Stimulated activated CD8-positive, alpha-beta memory T cell treated with anti-CD3 and anti-CD28 coated beads, Interleukin-7, amount 100 ng/mL, for 4 hours (primary cell): ENCODE data around the gene ENAH.
"Not testable (repeated sequence)": the region's sequence is repeated elsewhere in the genome, so short reads cannot be mapped to it uniquely, and the experiment has no call there.

Experiments
- DNase-seq, 2 donors: peaks; one replicate each; pipeline ENCODE4 v3.0.0-alpha.2; 2020; ENCODE audit warnings: low read depth in 2 of 2

ENAH gene

GRCh38 chr1:225645194-225645895, 7.6 kb downstream of the ENAH start:
- no peak for DNase-seq

GRCh38 chr1:225644666-225645065, 8.3 kb downstream of the ENAH start:
- no peak for DNase-seq

GRCh38 chr1:225642177-225642576, 10.7 kb downstream of the ENAH start:
- no peak for DNase-seq

- DNase-seq = no peak
Measured at GRCh38 chr1:225638853-225639252, 14.1 kb downstream of the ENAH start.

GRCh38 chr1:225637651-225638199, 15.2 kb downstream of the ENAH start:
- no peak for DNase-seq

- DNase-seq = not testable (repeated sequence)
Measured at GRCh38 chr1:225636992-225637391, 15.9 kb downstream of the ENAH start.

GRCh38 chr1:225635649-225636048, 17.3 kb downstream of the ENAH start:
- no peak for DNase-seq

- not testable (repeated sequence) for DNase-seq
Measured at GRCh38 chr1:225632836-225633235, 20.1 kb downstream of the ENAH start.

- no peak for DNase-seq
Measured at GRCh38 chr1:225631021-225631663, 21.8 kb downstream of the ENAH start.

GRCh38 chr1:225629483-225629882, 23.4 kb downstream of the ENAH start:
- DNase-seq = no peak

GRCh38 chr1:225628794-225629193, 24.1 kb downstream of the ENAH start:
- not testable (repeated sequence) for DNase-seq

GRCh38 chr1:225627304-225627947, 25.5 kb downstream of the ENAH start:
- DNase-seq = no peak

GRCh38 chr1:225626698-225627097, 26.2 kb downstream of the ENAH start:
- no peak for DNase-seq

GRCh38 chr1:225617956-225618355, 35.0 kb downstream of the ENAH start:
- no peak for DNase-seq

- no peak for DNase-seq
Measured at GRCh38 chr1:225617479-225617878, 35.4 kb downstream of the ENAH start.

- DNase-seq = not testable (repeated sequence)
Measured at GRCh38 chr1:225615403-225615790, 37.5 kb downstream of the ENAH start.

GRCh38 chr1:225613006-225613405, 39.9 kb downstream of the ENAH start:
- DNase-seq = no peak

- DNase-seq = no peak
Measured at GRCh38 chr1:225612287-225612686, 40.6 kb downstream of the ENAH start.

GRCh38 chr1:225611537-225612223, 41.2 kb downstream of the ENAH start:
- DNase-seq = no peak

- no peak for DNase-seq
Measured at GRCh38 chr1:225610539-225610938, 42.4 kb downstream of the ENAH start.

- no peak for DNase-seq
Measured at GRCh38 chr1:225608014-225608796, 44.7 kb downstream of the ENAH start.
